Stimulated activated CD4-positive, alpha-beta T cell treated with anti-CD3 and anti-CD28 coated beads, Interleukin-1b, Interleukin-23, amount 100 ng/mL, for 1 hour (primary cell): ENCODE measurements around the gene TANC1.

Experiments used
- DNase-seq, 2 donors: peaks; one replicate each; pipeline ENCODE4 v3.0.0-alpha.2; 2020; ENCODE audit warnings: low read depth in 2 of 2

The TANC1 gene

DNA sequence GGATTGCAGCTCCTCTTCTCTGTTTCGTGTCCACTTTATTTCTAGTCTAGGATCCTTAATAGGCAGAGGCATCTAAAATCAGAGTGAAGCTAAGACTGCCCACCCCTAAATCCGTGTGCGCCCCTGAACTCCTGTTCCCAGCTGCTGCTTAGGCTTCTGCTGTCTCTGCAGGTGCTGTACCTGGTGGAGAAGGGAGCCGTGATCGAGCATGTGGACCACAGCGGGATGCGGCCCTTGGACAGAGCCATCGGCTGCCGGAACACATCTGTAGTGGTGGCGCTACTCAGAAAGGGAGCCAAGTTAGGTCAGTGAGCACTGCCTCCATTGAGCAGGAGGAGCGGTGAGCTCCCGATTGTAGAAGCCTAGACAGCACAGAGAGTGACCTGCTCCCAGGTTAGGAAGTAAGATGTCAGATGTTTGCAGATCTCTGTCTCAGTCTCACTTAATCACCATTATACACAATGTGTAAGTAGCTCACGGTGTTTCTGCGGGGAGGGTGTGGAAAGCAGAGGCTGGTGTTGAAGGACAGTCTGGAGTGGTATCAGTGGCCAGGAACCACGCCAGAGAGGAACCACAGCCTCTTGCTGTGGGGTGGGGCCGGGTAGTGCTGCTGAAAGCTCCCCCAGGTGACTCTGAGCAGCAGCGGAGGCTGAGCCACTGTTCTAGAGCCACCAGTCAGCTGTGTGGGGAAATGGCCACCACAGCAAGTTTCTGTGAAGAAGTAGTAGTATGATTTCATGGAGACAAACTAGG is 255.8 kb downstream of the TANC1 start:
- no peak for DNase-seq

DNA sequence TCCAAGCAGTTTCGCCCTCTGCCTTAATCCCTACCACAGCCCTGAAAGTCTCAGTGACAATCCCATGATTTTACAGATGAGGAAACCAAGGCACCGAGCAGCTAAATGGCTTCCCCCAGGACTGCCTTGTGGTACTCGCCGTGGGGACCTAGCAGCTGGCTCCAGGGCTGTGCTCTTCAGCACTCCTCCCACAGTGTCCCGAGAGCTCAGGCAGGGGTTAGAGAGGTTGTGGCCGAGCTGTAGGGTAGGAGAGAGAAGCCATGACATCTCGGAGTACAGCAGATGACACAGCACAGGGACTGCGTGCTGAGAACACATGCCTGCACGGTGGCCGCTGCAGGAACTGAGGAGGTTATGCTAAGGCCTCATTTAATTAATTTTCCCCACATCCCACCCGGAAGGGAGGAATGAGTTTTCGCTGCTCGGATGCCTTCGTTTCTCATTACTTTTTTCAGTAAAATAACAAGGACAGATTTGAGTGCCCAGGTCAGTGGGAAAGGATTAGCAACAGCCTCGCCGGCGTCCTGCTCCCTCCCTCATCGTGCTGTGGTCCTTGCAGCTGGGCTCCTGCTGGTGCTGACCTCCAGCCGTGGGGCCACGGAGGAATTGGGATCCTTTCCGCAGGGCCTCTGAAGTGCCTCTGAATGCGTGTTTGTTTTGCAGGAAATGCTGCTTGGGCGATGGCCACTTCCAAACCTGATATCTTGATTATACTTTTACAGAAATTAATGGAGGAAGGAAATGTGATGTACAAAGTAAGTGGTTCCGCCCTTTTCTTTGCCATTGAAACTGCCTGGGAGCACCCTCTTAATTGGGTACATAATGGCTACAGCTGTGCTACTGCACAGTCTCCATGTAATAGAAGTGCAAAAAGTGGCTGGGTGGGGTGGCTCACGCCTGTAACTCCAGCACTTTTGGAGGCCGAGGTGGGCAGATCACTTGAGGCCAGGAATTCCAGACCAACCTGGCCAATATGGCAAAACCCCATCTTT is 256.9 kb downstream of the TANC1 start:
- DNase-seq: no peak

DNA sequence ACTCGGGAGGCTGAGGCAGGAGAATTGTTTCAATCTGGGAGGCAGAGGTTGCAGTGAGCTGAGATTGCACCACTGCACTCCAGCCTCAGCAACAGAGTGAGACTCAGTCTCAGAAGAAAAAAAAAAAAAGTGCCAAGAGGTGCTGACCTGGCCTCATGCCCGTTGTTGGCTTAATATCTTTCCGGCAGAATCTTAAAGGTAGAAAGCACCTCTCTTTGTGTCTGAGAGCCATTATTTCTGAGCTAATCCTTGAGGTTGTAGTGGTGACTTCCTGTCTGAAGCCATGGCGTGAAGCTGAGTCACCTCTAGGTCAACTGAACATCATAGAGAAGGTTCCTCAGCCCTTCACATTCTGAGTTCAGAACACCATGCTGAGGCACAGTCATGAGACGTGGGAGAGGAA is 257.6 kb downstream of the TANC1 start:
- no peak for DNase-seq

- DNase-seq: no peak
These were observed 258.4 kb downstream of the TANC1 start for GRCh38 chr2:159226608-159227385.

GRCh38 chr2:159227467-159227866 is 259.0 kb downstream of the TANC1 start:
- DNase-seq: no peak

DNA sequence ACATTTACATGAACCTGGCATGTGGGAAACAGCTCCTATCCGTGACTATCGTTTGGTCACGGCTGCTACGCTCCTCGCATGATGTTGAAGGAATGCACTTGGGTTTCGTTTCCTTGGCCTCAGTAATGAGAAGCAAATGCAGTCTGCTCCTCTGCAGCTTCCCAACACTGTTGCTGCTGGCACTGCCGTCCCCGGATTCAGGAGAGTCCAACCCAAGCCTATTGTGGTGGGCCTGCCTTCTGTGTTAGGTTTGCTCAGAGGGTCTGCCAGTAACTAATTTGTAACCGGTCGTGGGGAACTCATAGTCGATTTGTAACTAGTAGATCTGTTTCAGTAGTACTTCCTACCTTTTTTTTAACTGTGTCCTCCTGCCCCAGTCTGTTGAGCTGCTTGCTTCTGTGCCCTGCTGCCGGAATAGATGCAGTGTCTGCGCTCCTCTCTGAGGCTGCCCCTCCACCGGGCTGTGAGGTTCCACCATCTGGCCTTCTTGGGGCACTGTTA is 259.7 kb downstream of the TANC1 start:
- DNase-seq: no peak

- DNase-seq: no peak
These were observed 261.2 kb downstream of the TANC1 start for GRCh38 chr2:159229476-159230144.

- DNase-seq: no peak
These were observed 261.9 kb downstream of the TANC1 start for GRCh38 chr2:159230145-159230877.

DNA sequence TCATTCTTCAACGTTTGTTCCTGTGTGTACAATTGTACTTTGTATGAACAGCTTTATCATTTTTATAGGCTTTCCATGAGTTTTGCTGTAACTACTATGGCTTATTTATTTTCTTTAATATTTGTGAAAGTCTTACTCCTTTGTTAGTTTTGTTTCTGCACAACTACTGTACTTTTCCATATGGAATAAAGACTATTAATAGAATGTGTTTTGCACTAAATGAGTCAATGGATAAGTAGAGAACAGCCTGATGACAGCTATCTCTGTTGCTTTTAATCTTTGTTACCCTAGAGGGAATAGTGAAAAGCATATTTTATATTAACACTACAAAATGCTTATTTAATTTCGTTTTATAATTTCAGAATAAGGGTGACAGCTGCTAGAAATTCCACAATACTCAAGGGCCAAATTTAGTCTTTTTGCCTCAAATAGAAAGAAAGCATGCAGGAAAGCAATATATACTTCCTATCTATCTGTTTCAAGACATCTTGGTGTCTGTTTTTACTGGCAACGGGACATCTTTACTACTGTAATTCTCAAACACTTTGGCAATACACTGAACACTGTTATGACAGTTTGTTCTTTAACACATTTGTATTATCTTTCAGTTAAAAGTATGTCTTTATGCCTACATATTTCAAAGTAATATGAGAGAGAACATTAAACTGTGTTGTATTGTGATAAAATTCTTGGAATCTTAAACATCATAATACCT is 264.2 kb downstream of the TANC1 start:
- DNase-seq: no peak

DNA sequence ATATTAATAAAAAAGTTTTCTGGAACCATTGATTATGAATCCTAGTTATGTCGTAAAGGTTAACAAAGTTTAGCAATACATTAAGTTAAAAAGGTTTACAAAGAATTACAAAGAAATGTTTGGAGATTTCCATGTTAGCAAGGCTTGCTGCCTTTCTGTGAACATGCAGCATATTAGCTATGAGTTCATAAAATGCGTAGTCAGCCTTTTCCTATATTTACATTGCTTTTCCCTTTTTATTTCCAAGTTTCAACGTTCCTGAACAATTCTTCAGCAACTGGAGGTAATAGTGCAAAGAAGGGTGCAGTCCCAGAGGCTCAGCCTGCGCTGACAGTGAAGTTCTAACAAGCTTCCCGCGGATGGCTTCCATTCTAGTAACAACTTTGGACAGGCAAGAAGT is 266.4 kb downstream of the TANC1 start:
- DNase-seq: no peak

DNA sequence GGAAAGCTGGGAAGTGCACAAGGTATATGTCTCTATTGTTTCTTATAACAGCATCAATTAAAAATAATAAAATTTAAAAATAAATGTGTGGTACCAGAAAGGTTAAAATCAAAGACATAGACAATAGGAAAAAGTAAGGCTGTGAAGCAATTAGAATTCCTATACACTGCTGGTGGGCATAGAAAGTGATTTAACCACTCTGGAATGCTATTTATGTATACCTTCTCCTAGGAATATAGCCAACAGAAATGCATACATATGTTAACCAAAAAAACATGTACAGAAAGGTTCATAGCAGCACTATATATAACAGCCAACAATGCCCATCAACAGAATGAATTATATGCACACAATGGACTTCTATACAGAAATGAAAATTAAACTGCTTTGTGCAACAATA is 275.1 kb downstream of the TANC1 start:
- no peak for DNase-seq

DNA sequence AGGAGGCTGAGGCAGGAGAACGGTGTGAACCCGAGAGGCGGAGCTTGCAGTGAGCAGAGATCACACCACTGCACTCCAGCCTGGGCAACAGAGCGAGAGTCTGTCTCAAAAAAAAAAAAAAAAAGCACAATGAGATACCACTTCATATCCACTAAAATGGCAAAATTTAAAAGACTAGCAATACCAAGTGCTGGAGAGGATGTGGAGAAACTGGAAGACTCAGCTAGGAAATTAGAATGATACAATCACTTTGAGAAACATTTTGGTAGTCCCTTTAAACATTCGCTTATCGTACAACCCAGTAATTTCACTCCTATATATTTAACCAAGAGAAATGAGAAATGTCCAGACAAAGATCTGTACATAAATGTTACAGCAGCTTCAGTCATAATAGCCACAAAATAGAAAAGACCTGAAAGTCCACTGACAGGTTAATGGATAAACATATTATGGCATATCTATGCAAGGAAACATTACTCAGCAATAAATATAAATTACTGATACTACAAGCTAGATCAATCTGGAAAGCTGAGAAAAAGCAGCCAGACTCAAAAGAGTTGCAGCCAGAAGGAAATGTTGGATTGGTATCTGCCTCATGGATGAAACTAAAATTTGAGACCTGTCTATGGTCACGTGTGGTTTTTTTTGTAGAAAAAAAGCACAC is 278.0 kb downstream of the TANC1 start:
- DNase-seq: no peak

DNA sequence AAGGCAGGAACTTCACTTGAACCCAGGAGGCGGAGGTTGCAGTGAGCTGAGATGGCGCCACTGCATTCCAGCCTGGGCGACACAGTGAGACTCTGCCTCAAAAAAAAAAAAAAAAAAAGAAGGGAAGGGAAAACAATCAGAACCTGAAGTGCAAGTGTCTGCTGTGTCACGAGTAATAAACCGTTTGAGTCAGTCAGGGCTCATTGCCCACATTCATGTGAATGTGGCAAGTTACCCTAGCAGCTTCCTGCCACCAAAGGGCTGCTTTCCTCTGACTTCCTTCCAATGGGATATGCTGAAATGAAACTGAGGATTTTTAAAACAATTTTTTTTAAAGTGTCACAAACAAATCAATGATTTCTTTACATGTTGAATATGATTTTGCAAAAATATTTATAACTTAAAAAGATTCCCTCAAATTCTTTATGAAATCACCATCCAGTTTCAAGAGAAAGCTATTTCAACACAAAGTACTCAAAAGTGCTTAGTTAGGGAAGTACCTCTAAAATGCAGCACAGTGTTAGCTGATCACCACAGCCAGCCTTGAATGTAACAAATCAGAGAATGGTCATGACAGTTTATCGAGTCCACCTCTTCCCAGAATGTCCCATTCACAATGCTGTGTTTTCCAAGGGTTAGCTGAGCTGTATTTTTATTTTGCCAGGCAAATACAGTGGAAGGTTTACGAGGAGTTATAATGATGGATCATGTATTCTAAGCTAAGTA is 281.7 kb downstream of the TANC1 start:
- no peak for DNase-seq

DNA sequence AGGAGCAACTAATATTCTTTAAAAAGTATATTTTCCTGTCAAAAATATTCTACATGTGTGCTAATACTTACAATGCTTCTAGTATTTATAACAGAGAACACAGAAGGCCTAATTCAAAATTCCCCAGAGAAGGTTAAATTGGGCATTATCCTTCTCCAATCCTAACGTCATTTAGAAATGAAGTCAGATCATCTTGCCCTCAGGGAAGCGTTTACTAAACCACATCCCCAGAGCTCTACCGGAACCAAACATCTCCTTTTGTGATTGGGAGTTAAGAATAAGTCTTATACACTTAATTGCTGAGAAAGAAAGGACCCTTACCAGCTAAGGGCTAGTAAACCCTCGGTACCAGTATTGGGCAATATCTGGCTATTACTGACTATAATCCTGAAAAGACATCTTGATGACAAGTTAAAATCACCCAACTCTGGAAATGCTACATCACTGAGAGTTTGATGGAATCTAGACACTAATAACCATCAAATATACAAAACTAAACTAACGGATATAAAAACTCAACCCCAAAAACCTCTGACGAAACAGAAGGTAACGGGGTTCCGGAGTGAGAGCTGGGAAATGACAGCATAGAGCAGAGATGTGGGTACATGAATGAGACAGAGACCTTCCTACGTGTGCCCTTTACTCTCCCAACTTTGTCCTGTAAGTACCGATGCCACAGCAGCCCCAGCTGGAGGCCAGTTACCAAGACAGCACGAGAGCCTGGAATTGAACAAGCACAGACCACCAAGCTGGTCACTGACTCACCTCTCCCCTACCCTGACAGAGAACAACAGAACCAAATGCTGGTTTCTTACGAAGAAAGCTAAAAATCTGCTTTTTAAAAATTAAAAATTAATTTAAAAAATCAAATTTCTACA is 283.1 kb downstream of the TANC1 start:
- no peak for DNase-seq

DNA sequence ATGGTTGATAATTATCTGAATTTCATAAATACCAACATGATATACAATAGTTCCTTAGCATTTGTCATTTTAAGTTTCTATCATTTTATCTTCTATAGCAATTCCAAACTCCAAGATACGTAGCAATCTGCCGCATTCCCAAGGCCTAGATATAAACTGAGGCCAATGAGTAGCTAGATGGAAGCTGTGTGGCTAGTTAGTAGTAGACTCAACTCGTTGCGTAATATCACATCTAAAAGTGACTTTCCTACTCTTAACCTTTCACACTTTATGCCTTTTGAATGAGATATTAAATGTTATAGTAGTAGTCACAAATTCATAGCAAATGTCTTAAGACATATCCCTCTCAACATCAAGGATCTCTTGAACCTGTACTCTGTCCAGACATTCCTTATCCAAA is 284.5 kb downstream of the TANC1 start:
- no peak for DNase-seq

DNA sequence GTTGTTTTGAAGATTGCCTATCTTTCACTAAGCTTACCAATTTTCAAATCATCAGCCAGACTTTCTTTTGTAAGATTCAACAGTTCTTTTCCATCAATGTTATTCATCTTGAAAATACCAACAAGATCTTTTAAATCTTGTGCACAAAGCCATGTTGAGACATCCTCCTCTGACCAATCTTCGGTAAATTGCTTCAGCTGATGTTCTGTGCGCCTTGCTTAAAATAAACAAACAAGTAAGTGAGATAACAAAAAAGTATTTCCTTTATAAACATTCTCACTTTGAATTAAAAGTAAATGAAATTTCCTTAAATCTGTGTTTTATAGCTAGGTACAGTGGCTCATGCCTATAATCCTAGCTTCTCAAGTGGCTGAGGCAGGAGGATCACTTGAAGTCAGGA is 287.7 kb downstream of the TANC1 start:
- DNase-seq: no peak

GRCh38 chr2:159262226-159262625 is 293.8 kb downstream of the TANC1 start:
- DNase-seq: no peak

- no peak for DNase-seq
These were observed 294.5 kb downstream of the TANC1 start for GRCh38 chr2:159262904-159263303.
